GM12891 (cell line): ENCODE measurements around the gene SPIRE1.

Experiments used
- POLR2A ChIP-seq: IDR thresholded peaks from 2 replicates; pipeline ENCODE4 v1.6.1; 2011; ENCODE audit warnings: low read depth, low read length, control low read depth
- POLR2AphosphoS5 ChIP-seq: IDR thresholded peaks from 2 replicates; pipeline ENCODE4 v1.6.1; 2011; ENCODE audit warnings: low read depth, low read length, control low read depth
- SPI1 ChIP-seq: IDR thresholded peaks from 2 replicates; pipeline ENCODE4 v1.6.1; 2011; ENCODE audit warnings: low read depth, low read length, control low read depth
- TAF1 ChIP-seq: IDR thresholded peaks from 2 replicates; pipeline ENCODE4 v1.6.1; 2011; ENCODE audit warnings: low read depth, low read length, control low read depth

GRCh38 chr18:12631831-12632477, 26.0 kb downstream of the SPIRE1 start:
- TF ChIP-seq POLR2AphosphoS5 (no peak), POLR2A (no peak), TAF1 (no peak), SPI1 (no peak)
